GM10847 (cell line): ENCODE measurements around the gene APIP.

ENCODE experiments used
- POLR2A ChIP-seq: IDR thresholded peaks from 2 replicates; pipeline ENCODE4 v1.6.1; 2011; ENCODE audit not compliant: insufficient read length; ENCODE audit errors: extremely low read depth

The APIP gene

GRCh38 chr11:34866375-34866774 is 49.8 kb downstream of the APIP start:
- TF ChIP-seq POLR2A, result no peak

- TF ChIP-seq POLR2A, result no peak
Observed at GRCh38 chr11:34865261-34865660, 50.9 kb downstream of the APIP start.

GRCh38 chr11:34864424-34864823 is 51.8 kb downstream of the APIP start:
- TF ChIP-seq POLR2A, result no peak

GRCh38 chr11:34863048-34863447 is 53.1 kb downstream of the APIP start:
- TF ChIP-seq POLR2A, result no peak

- no peak for TF ChIP-seq POLR2A
Observed at GRCh38 chr11:34860518-34860917, 55.7 kb downstream of the APIP start.

GRCh38 chr11:34860034-34860433 is 56.1 kb downstream of the APIP start:
- TF ChIP-seq POLR2A, result no peak

- no peak for TF ChIP-seq POLR2A
Observed at GRCh38 chr11:34859496-34859895, 56.7 kb downstream of the APIP start.

GRCh38 chr11:34857463-34857862 is 58.7 kb downstream of the APIP start:
- no peak for TF ChIP-seq POLR2A

GRCh38 chr11:34856251-34856650 is 59.9 kb downstream of the APIP start:
- no peak for TF ChIP-seq POLR2A

GRCh38 chr11:34855754-34856095 is 60.5 kb downstream of the APIP start:
- no peak for TF ChIP-seq POLR2A

- no peak for TF ChIP-seq POLR2A
Observed at GRCh38 chr11:34855021-34855753, 61.0 kb downstream of the APIP start.

GRCh38 chr11:34851916-34852315 is 64.3 kb downstream of the APIP start:
- no peak for TF ChIP-seq POLR2A

GRCh38 chr11:34850334-34850733 is 65.8 kb downstream of the APIP start:
- no peak for TF ChIP-seq POLR2A

GRCh38 chr11:34846467-34846866 is 69.7 kb downstream of the APIP start:
- TF ChIP-seq POLR2A, result no peak

GRCh38 chr11:34844463-34845112 is 71.6 kb downstream of the APIP start:
- no peak for TF ChIP-seq POLR2A

- TF ChIP-seq POLR2A, result no peak
Observed at GRCh38 chr11:34843271-34843670, 72.9 kb downstream of the APIP start.

- TF ChIP-seq POLR2A, result no peak
Observed at GRCh38 chr11:34840736-34841386, 75.3 kb downstream of the APIP start.

GRCh38 chr11:34839969-34840368 is 76.2 kb downstream of the APIP start:
- no peak for TF ChIP-seq POLR2A
